Heart left ventricle (tissue), 16 donors: ENCODE measurements around the gene CDC42EP5. TPM values are rescaled to one million over a fixed set of nuclear protein-coding genes. Genes with fewer than 3 reads are reported as not detected.

Source experiments
- ATAC-seq, 4 donors: fragments of 200-7000 bp; cut with Tn5 transposase; one replicate each; pipeline ENCODE4 v1.9.1; 2020 to 2022; ENCODE audit warnings: moderate library complexity in 4 of 4, mild to moderate bottlenecking in 3 of 4, moderate number of reproducible peaks in 1 of 4
- DNase-seq, 5 donors: peaks; one replicate each; pipeline ENCODE4 v3.0.0-alpha.2; 2020
- H3K27ac ChIP-seq, 12 donors: fragments of 200-600 bp; sonication (generic) in 4 of 12; one replicate each; pipeline versions ENCODE4 v1.5.0 to v1.8.0; 2016 to 2022; ENCODE audit warnings: mild to moderate bottlenecking in 2 of 12
- H3K27me3 ChIP-seq, 9 donors: fragments of 200-600 bp; sonication (generic) in 2 of 9; one replicate each; pipeline versions ENCODE4 v1.5.1 to v1.8.0; 2016 to 2022; ENCODE audit warnings: mild to moderate bottlenecking in 3 of 9
- H3K36me3 ChIP-seq, 9 donors: fragments of 200-600 bp; sonication (generic) in 2 of 9; one replicate each; pipeline versions ENCODE4 v1.5.0 to v1.8.0; 2018 to 2022; ENCODE audit warnings: mild to moderate bottlenecking in 2 of 9
- H3K4me1 ChIP-seq, 12 donors: fragments of 200-600 bp; sonication (generic) in 4 of 12; one replicate each; pipeline versions ENCODE4 v1.5.0 to v1.8.0; 2016 to 2022; ENCODE audit warnings: mild to moderate bottlenecking in 3 of 12
- H3K4me3 ChIP-seq, 12 donors: fragments of 200-600 bp; sonication (generic) in 4 of 12; one replicate each; pipeline versions ENCODE4 v1.5.0 to v1.8.0; 2017 to 2022; ENCODE audit warnings: mild to moderate bottlenecking in 9 of 12, moderate library complexity in 4 of 12
- H3K9me3 ChIP-seq, 12 donors: fragments of 200-600 bp; sonication (generic) in 4 of 12; one replicate each; pipeline versions ENCODE4 v1.5.0 to v1.8.0; 2016 to 2022; ENCODE audit warnings: mild to moderate bottlenecking in 1 of 12
- CTCF ChIP-seq, 12 donors: fragments of 200-600 bp; sonication (generic) in 4 of 12; IDR thresholded peaks; one replicate each; pipeline versions ENCODE4 v1.5.0 to v1.8.0; 2018 to 2022; ENCODE audit warnings: antibody characterized with exemption in 12 of 12, mild to moderate bottlenecking in 5 of 12
- POLR2A ChIP-seq, 2 donors: fragments of 450-650 bp; IDR thresholded peaks; one replicate each; pipeline ENCODE4 v1.6.1; 2017; ENCODE audit warnings: antibody characterized with exemption in 2 of 2, mild to moderate bottlenecking in 2 of 2, moderate library complexity in 2 of 2
- WGBS, 4 donors: extraction: QIAGEN DNeasy Blood & Tissue Kit in 2 of 4; methylation state at CpG; one replicate each; pipeline versions ENCODE4 v1.1.5 to v1.1.7; 2013 to 2018; 5-methylcytosine and 5-hydroxymethylcytosine counted together
- intact Hi-C, 10 donors: fragments of 100-400 bp; cut with DNase I; formaldehyde crosslinking; loops; one replicate each; pipeline versions ENCODE4 v1.11.1 to v1.14.2; 2022
- polyA plus RNA-seq, 2 donors: library from polyadenylated mRNA; stranded (reverse); fragments of 200-250 nt; gene quantifications; one replicate each; pipeline ENCODE4 v1.2.3, GENCODE V29; 2013
- total RNA-seq, 9 donors: library from RNA; depleted of rRNA in 2 of 9; stranded (reverse); fragments of >200 nt in 2 of 9; fragmentation: NEBNext Ultra II Directional in 3 of 9; extraction: Animal tissue kit (Norgen Biotek cat#: 25700) in 3 of 9; gene quantifications; one replicate each; pipeline versions ENCODE4 v1.1.0 to v1.2.4, GENCODE V29; 2016 to 2023
- donor health status: ischemic (EF 13 %, LVEDD 7.1; RV severe dilation, severe dysfunction).
- donor health status: healthy with polysubstance abuse.
- donor health status: DM: no; HTN: yes; CAD: no.
- donor health status: DM: no; HTN: no; CAD: no.
- donor health status: ischemic (EF 25% LVEDD 6.9; RV normal size, moderate dysfunction).
- donor health status: ischemic (EF 25% LVEDD 5.7; RV mildly dilated, moderate dysfunction).
- donor health status: healthy.
- donor health status: DM: yes; HTN: yes; CAD: no.
- donor health status: ischemic (EF 35%, LVEDD 5.7; RV mildly dilated, moderate dysfunction).
- donor health status: nonischemic (EF 11% LVEDD 7.7; RV severe dilation, severe dysfunction).
- donor health status: DM: yes; HTN: yes; CAD: no.
- donor health status: PGD.
- donor health status: ischemic (EF 29% LVEDD 5.4; RV normal size, mild dysfunction).
- donor health status: nonischemic (EF 23%, LVEDD 6.1; RV moderate dilation, normal function).

The CDC42EP5 gene
- total and polyA plus RNA-seq, 11 donors: 5.6 to 16.3 (median 9.7) TPM

GRCh38 chr19:54430306-54431254, 42.5 kb downstream of the CDC42EP5 start:
- peak overlapping the region in 3 of 12 donors; percentile 18 to 54 (median 37) for H3K27ac ChIP-seq
- peaks cover 0 to 37% (median 19%) of the 10 kb centered on the region in 12 donors for H3K4me1 ChIP-seq
- TF ChIP-seq CTCF (IDR thresholded peaks at IDR 0.05) (peak in 10 of 12 donors; percentile 16 to 52 (median 30)), POLR2A (IDR thresholded peaks at IDR 0.05) (no peak)
- DNase-seq (peak in 4 of 5 donors; percentile 55 to 83 (median 63)), ATAC-seq (peak; percentile 48 to 72 (median 60))
- H3K4me3 ChIP-seq: peak overlapping the region in 9 of 12 donors; percentile 14 to 40 (median 33)
- WGBS, 4 donors: 5 to 11% (median 9%) methylated on average over 20 to 43 of the region's 43 CpGs
- intact Hi-C loops: no loop called here
- peaks cover 6 to 53% (median 19%) of the 10 kb centered on the region in 9 donors for H3K27me3 ChIP-seq
- no peaks in the 10 kb centered on the region for H3K9me3 ChIP-seq
- no peaks in the 10 kb centered on the region for H3K36me3 ChIP-seq

- H3K4me3 ChIP-seq: no peak overlapping the region
- H3K4me1 ChIP-seq: peaks cover 0 to 28% (median 16%) of the 10 kb centered on the region in 12 donors
- H3K36me3 ChIP-seq: no peaks in the 10 kb centered on the region
- no peak for TF ChIP-seq CTCF (IDR thresholded peaks at IDR 0.05)
- no peak for TF ChIP-seq POLR2A (IDR thresholded peaks at IDR 0.05)
- no peaks in the 10 kb centered on the region for H3K9me3 ChIP-seq
- peaks cover 6 to 58% (median 19%) of the 10 kb centered on the region in 9 donors for H3K27me3 ChIP-seq
- DNase-seq (no peak), ATAC-seq (peak in 2 of 4 donors; percentile 3 to 4)
- intact Hi-C loops: no loop called here
- WGBS, 4 donors: 51 to 59% (median 54%) methylated on average over 8 to 13 of the region's 13 CpGs
- H3K27ac ChIP-seq: peak overlapping the region in 1 of 12 donors; percentile 37
These were observed 43.4 kb downstream of the CDC42EP5 start for GRCh38 chr19:54429545-54430227.

GRCh38 chr19:54429176-54429495, 44.0 kb downstream of the CDC42EP5 start:
- 51 to 63% (median 58%) methylated on average over 6 to 8 of the region's 8 CpGs for WGBS, 4 donors
- no peak overlapping the region for H3K27ac ChIP-seq
- TF ChIP-seq POLR2A (IDR thresholded peaks at IDR 0.05) (no peak), CTCF (IDR thresholded peaks at IDR 0.05) (no peak)
- peaks cover 0 to 23% (median 14%) of the 10 kb centered on the region in 12 donors for H3K4me1 ChIP-seq
- no peaks in the 10 kb centered on the region for H3K36me3 ChIP-seq
- ATAC-seq (no peak), DNase-seq (no peak)
- no peaks in the 10 kb centered on the region for H3K9me3 ChIP-seq
- intact Hi-C loops: no loop called here
- peaks cover 6 to 61% (median 19%) of the 10 kb centered on the region in 9 donors for H3K27me3 ChIP-seq
- H3K4me3 ChIP-seq: no peak overlapping the region
